ENCODE measurements around the gene DNAJC17.

DNA sequence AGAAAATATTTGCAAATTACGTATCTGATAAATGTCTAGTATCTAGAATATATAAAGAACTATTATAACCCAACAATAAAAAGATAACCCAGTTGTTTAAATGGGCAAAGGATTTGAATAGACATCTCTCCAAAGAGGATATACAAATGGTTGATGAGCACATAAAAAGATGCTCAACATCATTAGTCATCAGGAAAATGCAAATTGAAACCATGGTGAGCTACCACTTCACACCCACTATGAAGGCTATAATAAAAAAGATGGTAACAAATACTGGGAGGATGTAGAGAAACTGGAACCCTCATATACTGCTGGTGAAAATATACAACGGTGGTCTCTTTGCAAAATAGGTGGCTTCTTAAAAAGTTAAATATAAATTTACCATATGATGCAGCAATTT lies 84.3 kb downstream of the DNAJC17 start:
- TF ChIP-seq, protein P1, sequence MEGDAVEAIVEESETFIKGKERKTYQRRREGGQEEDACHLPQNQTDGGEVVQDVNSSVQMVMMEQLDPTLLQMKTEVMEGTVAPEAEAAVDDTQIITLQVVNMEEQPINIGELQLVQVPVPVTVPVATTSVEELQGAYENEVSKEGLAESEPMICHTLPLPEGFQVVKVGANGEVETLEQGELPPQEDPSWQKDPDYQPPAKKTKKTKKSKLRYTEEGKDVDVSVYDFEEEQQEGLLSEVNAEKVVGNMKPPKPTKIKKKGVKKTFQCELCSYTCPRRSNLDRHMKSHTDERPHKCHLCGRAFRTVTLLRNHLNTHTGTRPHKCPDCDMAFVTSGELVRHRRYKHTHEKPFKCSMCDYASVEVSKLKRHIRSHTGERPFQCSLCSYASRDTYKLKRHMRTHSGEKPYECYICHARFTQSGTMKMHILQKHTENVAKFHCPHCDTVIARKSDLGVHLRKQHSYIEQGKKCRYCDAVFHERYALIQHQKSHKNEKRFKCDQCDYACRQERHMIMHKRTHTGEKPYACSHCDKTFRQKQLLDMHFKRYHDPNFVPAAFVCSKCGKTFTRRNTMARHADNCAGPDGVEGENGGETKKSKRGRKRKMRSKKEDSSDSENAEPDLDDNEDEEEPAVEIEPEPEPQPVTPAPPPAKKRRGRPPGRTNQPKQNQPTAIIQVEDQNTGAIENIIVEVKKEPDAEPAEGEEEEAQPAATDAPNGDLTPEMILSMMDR (IDR thresholded peaks at IDR 0.05): no peak
- no peak for TF ChIP-seq POLR2AphosphoS5 (IDR thresholded peaks at IDR 0.05)
